Lower leg skin (tissue), 4 donors: ENCODE measurements around the gene CAB39. TPM values are rescaled to one million over a fixed set of nuclear protein-coding genes. Genes with fewer than 3 reads are reported as not detected.

Source experiments
- DNase-seq, 2 donors: peaks; one replicate each; pipeline ENCODE4 v3.0.0-alpha.2; 2019; ENCODE audit warnings: low spot score in 2 of 2
- H3K4me3 ChIP-seq: fragments of 200-600 bp; sonication (generic); 2 replicates; pipeline ENCODE4 v1.5.1; 2017; ENCODE audit warnings: mild to moderate bottlenecking, low read depth; ENCODE audit not compliant: poor library complexity, severe bottlenecking
- CTCF ChIP-seq, 3 donors: fragments of 450-650 bp; IDR thresholded peaks; one replicate each; pipeline ENCODE4 v1.5.1; 2016; ENCODE audit warnings: antibody characterized with exemption in 3 of 3, mild to moderate bottlenecking in 3 of 3, moderate library complexity in 2 of 3
- POLR2A ChIP-seq, 2 donors: fragments of 450-650 bp; IDR thresholded peaks; one replicate each; pipeline ENCODE4 v1.6.1; 2016 to 2017; ENCODE audit warnings: antibody characterized with exemption in 2 of 2, mild to moderate bottlenecking in 1 of 2, moderate library complexity in 1 of 2
- WGBS, 2 donors: methylation state at CpG; one replicate each; pipeline ENCODE4 v1.1.5; 2018; 5-methylcytosine and 5-hydroxymethylcytosine counted together
- intact Hi-C: fragments of 100-400 bp; cut with DNase I; formaldehyde crosslinking; loops from one replicate; pipeline ENCODE4 v1.15.0; 2023; ENCODE audit warnings: low total_unique reads
- total RNA-seq, 4 donors: library from RNA; depleted of rRNA; stranded (reverse); fragments of >200 nt; gene quantifications; one replicate each; pipeline ENCODE4 v1.1.0, GENCODE V29; 2016

Gene CAB39
- total RNA-seq, 4 donors from 2014 or later: 65.5 to 74.7 (median 70.4) TPM

- H3K4me3 ChIP-seq: no peak overlapping the region
- no peak for DNase-seq
- TF ChIP-seq POLR2A (IDR thresholded peaks at IDR 0.05): no peak
- no peak for TF ChIP-seq CTCF (IDR thresholded peaks at IDR 0.05)
- intact Hi-C loops: no loop called here
- WGBS, 2 donors: 96 to 98% methylated on average over 2 of the region's 2 CpGs
Measured at GRCh38 chr2:230787101-230787500, 74.5 kb downstream of the CAB39 start.

DNA sequence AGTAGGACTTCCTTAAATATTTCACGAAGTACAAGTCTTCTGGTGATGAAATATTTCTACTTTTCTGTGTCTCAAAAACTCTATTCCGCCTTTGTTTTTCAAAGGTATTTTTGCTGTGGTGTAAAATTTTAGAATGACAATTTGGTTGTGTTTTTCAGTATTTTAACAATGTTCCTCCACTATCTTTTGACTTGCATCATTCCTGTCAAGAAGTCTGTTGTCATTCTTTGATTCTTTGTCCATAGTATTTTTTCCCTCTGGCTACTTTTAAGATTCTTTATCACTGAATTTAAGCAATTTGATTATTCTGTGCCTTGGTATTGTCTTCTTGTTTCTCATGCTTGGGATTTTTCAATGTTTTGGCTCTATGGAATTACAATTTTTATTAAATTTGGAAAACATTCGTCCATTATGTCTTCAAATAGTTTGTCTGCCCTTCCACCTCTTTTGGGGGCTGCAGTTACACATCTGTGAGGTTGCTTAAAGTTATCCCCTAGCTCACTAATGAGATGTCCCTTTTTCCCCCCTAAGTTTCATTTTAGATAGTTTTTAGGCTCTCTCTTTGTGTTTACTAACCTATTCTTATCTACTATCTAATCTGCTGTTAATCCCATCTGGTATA, 76.0 kb downstream of the CAB39 start:
- intact Hi-C loops: no loop called here
- WGBS, 2 donors: 97 to 99% methylated on average over 3 of the region's 3 CpGs
- no peak overlapping the region for H3K4me3 ChIP-seq
- TF ChIP-seq CTCF (IDR thresholded peaks at IDR 0.05) (no peak), POLR2A (IDR thresholded peaks at IDR 0.05) (no peak)
- no peak for DNase-seq

GRCh38 chr2:230790981-230791380, 78.3 kb downstream of the CAB39 start:
- no peak overlapping the region for H3K4me3 ChIP-seq
- no peak for DNase-seq
- 77 to 84% methylated on average over 1 of the region's 1 CpG for WGBS, 2 donors
- TF ChIP-seq CTCF (IDR thresholded peaks at IDR 0.05) (no peak), POLR2A (IDR thresholded peaks at IDR 0.05) (no peak)
- intact Hi-C loops: loop anchor here (10.0 kb wide), 1 partner anchor 76 kb away; the partner anchor contains the start of gene CAB39

DNA sequence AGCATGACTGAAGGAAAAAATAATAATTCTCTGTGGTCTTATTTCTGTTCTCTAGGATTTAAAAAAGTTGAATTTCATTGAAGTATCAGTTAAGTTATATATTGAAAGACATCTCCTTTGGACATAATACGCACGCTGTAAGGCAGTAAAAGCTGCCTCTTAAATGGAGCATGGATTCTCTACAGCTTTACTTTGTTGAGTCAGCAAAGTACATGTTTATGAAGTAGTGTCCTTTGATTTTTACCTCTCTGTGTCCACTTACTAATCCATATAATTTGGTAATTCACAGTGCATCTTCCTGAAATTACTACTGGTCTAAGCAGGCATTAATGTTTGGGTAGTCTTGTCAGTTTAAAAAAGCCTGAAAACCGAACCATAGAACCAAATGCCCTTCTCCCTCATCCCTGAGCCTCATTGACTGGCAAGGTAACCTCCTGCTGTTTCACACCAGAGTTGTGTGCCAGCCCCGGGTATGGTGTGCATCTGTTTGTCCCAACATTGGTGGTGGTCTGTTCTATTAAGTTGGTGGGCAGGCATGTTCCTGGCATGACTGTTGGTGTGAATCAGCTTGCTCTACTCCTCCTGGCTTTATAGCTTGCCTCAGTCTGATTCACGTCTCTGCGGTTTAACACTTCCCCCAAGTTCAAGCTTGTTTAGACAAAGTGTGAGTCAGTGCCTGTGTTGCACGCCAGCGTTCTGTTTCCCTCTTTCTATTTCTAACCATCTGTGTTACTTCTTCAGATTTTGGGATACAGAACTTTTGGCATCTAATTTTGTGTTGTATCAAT, 81.1 kb downstream of the CAB39 start:
- DNase-seq: peak; percentile 88 to 91
- no peak overlapping the region for H3K4me3 ChIP-seq
- intact Hi-C loops: loop anchor here (10.0 kb wide), 1 partner anchor 79 kb away; the partner anchor contains the start of gene CAB39
- TF ChIP-seq CTCF (IDR thresholded peaks at IDR 0.05) (no peak), POLR2A (IDR thresholded peaks at IDR 0.05) (no peak)
- 32 to 35% methylated on average over 8 of the region's 8 CpGs for WGBS, 2 donors

DNA sequence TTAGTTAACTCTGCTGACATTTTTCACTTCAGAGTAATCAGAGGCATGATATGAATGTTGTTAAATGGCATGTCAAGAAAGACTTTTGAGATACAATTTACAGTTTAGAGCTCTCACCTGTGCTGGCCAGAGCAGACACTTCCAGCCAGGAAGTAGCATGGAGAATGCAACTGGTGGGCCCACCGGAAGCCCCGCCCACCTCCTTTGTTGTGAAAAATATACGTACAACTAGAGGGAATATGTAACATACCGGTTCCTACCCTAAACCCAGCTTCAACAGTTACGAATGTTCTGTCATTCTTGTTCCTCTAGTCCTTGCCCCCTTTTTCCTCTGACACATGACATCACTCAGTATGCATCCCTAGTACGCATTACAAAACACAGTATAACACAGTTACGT, 81.9 kb downstream of the CAB39 start:
- DNase-seq: no peak
- H3K4me3 ChIP-seq: no peak overlapping the region
- intact Hi-C loops: loop anchor here (10.0 kb wide), 1 partner anchor 80 kb away; the partner anchor contains the start of gene CAB39
- 68 to 71% methylated on average over 7 of the region's 7 CpGs for WGBS, 2 donors
- no peak for TF ChIP-seq POLR2A (IDR thresholded peaks at IDR 0.05)
- no peak for TF ChIP-seq CTCF (IDR thresholded peaks at IDR 0.05)
